Caco-2 (cell line): ENCODE measurements around the gene STYK1. TPM values are rescaled to one million over a fixed set of nuclear protein-coding genes. Genes with fewer than 3 reads are reported as not detected.

Experiments used
- BruUV-seq: library from RNA; stranded (reverse); fragments of 400-500 nt; replicated peaks from 2 replicates; lab custom pipeline; 2021; lab: Mats Ljungman, UMichigan
- CTCF ChIA-PET: fragments of 300-600 bp; sonication (Branson Sonifier 250); formaldehyde crosslinking; loops from one replicate; lab custom pipeline; 2022; ENCODE audit warnings: antibody characterized with exemption; lab: Charles Lee
- POLR2A ChIA-PET: fragments of 300-600 bp; sonication (Branson Sonifier 250); formaldehyde crosslinking; loops from one replicate; lab custom pipeline; 2022; ENCODE audit warnings: antibody characterized with exemption; lab: Charles Lee
- DNase-seq, 2 experiments: peaks; one replicate each; pipeline versions ENCODE4 v3.0.0 to v3.0.0-alpha.2; 2020 to 2022
- H3K27me3 ChIP-seq: replicated peaks from 2 replicates; pipeline ENCODE4 v1.6.0; 2011; ENCODE audit warnings: low read length; ENCODE audit not compliant: control insufficient read depth, insufficient read depth
- H3K36me3 ChIP-seq: 2 replicates; pipeline ENCODE4 v1.5.1; 2011; ENCODE audit warnings: low read length; ENCODE audit not compliant: control insufficient read depth, insufficient read depth
- H3K4me1 ChIP-seq: fragments of 250-450 bp; sonication (Bioruptor Pico); 2 replicates; pipeline ENCODE4 v1.5.1; 2020; ENCODE audit warnings: mild to moderate bottlenecking
- H3K4me3 ChIP-seq: 2 replicates; pipeline ENCODE4 v1.5.1; 2011; ENCODE audit warnings: low read depth, mild to moderate bottlenecking, control low read depth, low read length
- H3K9me3 ChIP-seq: fragments of 250-450 bp; sonication (Bioruptor Pico); 2 replicates; pipeline ENCODE4 v1.5.1; 2020; ENCODE audit warnings: mild to moderate bottlenecking, moderate library complexity
- H3K27ac Mint-ChIP-seq: one replicate; pipeline ENCODE4 v1.8.0; 2022; ENCODE audit warnings: mixed read lengths; ENCODE audit not compliant: unreplicated experiment
- H3K27me3 Mint-ChIP-seq: one replicate; pipeline ENCODE4 v1.8.0; 2022; ENCODE audit warnings: mixed read lengths; ENCODE audit not compliant: insufficient read depth, unreplicated experiment
- H3K36me3 Mint-ChIP-seq: one replicate; pipeline ENCODE4 v1.8.0; 2022; ENCODE audit warnings: mild to moderate bottlenecking, mixed read lengths; ENCODE audit not compliant: insufficient read depth, unreplicated experiment
- H3K4me1 Mint-ChIP-seq: one replicate; pipeline ENCODE4 v1.8.0; 2022; ENCODE audit warnings: low read depth, mixed read lengths; ENCODE audit not compliant: unreplicated experiment
- H3K4me3 Mint-ChIP-seq: one replicate; pipeline ENCODE4 v1.8.0; 2022; ENCODE audit warnings: mild to moderate bottlenecking, moderate library complexity, mixed read lengths; ENCODE audit not compliant: unreplicated experiment
- H3K9me3 Mint-ChIP-seq: one replicate; pipeline ENCODE4 v1.8.0; 2022; ENCODE audit warnings: mixed read lengths; ENCODE audit not compliant: unreplicated experiment
- intact Hi-C: fragments of 100-400 bp; cut with micrococcal nuclease; formaldehyde crosslinking; loops from one replicate; pipeline ENCODE4 v1.10.0; 2022; ENCODE audit not compliant: unreplicated experiment
- total RNA-seq: library from RNA; stranded (reverse); gene quantifications from 2 replicates; pipeline ENCODE4 v1.2.3, GENCODE V29; 2022
- TF ChIP-seq, protein P1 (sequence below), 2 experiments: fragments of 200-600 bp in 1 of 2; IDR thresholded peaks; 1 replicate in 1 of 2; 2 replicates in 1 of 2; pipeline versions ENCODE4 v1.5.1 to v1.8.0; 2011 to 2022; ENCODE audit warnings: antibody characterized with exemption in 1 of 2, control low read depth in 1 of 2, inconsistent platforms in 1 of 2, low read depth in 1 of 2, low read length in 1 of 2, mild to moderate bottlenecking in 1 of 2, moderate library complexity in 1 of 2; ENCODE audit not compliant: insufficient read depth in 1 of 2, severe bottlenecking in 1 of 2, unreplicated experiment in 1 of 2

The STYK1 gene
- total RNA-seq, 1 experiment from 2014 or later, result 4.5 TPM

DNA sequence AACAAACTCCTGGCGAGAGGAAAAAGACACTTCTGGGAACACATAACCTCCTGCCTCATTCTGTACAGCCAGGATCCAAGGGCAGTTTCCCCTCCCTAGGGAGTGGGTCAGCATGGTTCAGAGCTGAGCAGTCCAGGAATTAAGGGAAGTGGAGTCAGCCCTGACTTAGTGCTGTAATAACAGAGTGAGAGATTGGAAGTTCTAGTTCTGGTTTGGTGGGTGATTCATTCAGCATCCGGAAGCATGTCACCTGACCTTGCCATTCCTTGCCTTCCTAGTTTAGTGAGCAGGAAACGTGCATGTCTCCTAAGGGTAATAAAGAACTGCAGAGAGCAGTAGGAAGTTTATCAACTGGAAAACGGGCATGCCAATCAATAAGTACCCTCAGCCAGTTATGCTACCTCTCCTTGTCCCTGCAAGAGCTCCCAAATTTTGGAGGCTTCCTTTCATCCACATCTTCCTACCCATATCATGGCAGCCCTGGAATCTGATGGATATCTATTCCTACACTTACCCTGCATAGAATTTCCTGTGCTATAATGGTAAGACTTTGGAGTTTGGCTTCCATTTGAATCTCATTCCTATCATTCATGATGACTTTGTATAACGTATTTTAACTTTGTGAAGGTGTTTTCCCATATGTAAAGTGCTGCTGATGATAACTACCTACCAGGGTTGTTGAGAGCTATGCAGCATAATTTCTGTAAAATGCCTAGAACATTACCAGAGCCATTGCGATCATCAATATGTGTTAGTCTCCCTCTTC lies 31.9 kb downstream of the STYK1 start:
- no peak overlapping the region for H3K4me3 Mint-ChIP-seq
- intact Hi-C loops, result no loop called here
- H3K4me1 ChIP-seq, result peaks cover 16% of the 10 kb centered on the region
- no peaks in the 10 kb centered on the region for H3K27me3 ChIP-seq
- CTCF ChIA-PET, result no interaction called here
- H3K27ac Mint-ChIP-seq, result no peak overlapping the region
- no peak for DNase-seq
- H3K27me3 Mint-ChIP-seq, result no peaks in the 10 kb centered on the region
- POLR2A ChIA-PET, result no interaction called here
- H3K4me1 Mint-ChIP-seq, result peaks cover under 1% of the 10 kb centered on the region
- H3K9me3 Mint-ChIP-seq, result peaks cover 25% of the 10 kb centered on the region
- H3K4me3 ChIP-seq, result no peak overlapping the region
- H3K9me3 ChIP-seq, result peaks cover 16% of the 10 kb centered on the region
- no peaks in the 10 kb centered on the region for H3K36me3 ChIP-seq
- no peaks in the 10 kb centered on the region for H3K36me3 Mint-ChIP-seq
- no TSS peak for BruUV-seq
- TF ChIP-seq, protein P1, sequence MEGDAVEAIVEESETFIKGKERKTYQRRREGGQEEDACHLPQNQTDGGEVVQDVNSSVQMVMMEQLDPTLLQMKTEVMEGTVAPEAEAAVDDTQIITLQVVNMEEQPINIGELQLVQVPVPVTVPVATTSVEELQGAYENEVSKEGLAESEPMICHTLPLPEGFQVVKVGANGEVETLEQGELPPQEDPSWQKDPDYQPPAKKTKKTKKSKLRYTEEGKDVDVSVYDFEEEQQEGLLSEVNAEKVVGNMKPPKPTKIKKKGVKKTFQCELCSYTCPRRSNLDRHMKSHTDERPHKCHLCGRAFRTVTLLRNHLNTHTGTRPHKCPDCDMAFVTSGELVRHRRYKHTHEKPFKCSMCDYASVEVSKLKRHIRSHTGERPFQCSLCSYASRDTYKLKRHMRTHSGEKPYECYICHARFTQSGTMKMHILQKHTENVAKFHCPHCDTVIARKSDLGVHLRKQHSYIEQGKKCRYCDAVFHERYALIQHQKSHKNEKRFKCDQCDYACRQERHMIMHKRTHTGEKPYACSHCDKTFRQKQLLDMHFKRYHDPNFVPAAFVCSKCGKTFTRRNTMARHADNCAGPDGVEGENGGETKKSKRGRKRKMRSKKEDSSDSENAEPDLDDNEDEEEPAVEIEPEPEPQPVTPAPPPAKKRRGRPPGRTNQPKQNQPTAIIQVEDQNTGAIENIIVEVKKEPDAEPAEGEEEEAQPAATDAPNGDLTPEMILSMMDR (IDR thresholded peaks at IDR 0.05; ENCODE audit: insufficient read depth in 1 of 2, low read depth in 1 of 2, low read length in 1 of 2, severe bottlenecking in 1 of 2, unreplicated experiment in 1 of 2), result no peak

DNA sequence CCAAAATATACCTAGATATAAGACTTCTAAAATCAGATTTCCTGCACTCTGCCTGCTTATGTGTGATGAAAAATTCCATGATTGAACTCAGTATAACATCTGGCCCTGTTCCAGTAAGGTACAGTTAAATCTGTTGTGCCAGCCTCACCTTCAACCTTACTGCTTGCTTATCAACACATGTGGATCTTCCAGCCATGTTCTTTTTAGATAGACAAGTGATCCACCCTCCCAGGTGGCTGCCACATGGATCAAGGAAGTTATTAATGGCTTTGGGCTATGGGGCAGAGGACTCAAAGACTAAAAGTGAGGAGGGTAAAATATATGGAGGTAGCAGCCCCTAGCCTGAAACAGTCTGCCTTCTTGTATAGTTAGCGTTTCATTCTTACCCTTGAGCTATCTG lies 35.1 kb downstream of the STYK1 start:
- TF ChIP-seq, protein P1 (IDR thresholded peaks at IDR 0.05; ENCODE audit: insufficient read depth in 1 of 2, low read depth in 1 of 2, low read length in 1 of 2, severe bottlenecking in 1 of 2, unreplicated experiment in 1 of 2), result no peak
- no peaks in the 10 kb centered on the region for H3K9me3 Mint-ChIP-seq
- H3K4me1 ChIP-seq, result peaks cover 44% of the 10 kb centered on the region
- peaks cover 23% of the 10 kb centered on the region for H3K4me1 Mint-ChIP-seq
- no peak overlapping the region for H3K4me3 Mint-ChIP-seq
- no peak overlapping the region for H3K4me3 ChIP-seq
- intact Hi-C loops, result no loop called here
- no peaks in the 10 kb centered on the region for H3K36me3 Mint-ChIP-seq
- no TSS peak for BruUV-seq
- H3K27ac Mint-ChIP-seq, result no peak overlapping the region
- ChIA-PET POLR2A (no interaction called here), CTCF (no interaction called here)
- no peaks in the 10 kb centered on the region for H3K27me3 ChIP-seq
- no peaks in the 10 kb centered on the region for H3K36me3 ChIP-seq
- DNase-seq, result no peak
- no peaks in the 10 kb centered on the region for H3K27me3 Mint-ChIP-seq
- no peaks in the 10 kb centered on the region for H3K9me3 ChIP-seq

DNA sequence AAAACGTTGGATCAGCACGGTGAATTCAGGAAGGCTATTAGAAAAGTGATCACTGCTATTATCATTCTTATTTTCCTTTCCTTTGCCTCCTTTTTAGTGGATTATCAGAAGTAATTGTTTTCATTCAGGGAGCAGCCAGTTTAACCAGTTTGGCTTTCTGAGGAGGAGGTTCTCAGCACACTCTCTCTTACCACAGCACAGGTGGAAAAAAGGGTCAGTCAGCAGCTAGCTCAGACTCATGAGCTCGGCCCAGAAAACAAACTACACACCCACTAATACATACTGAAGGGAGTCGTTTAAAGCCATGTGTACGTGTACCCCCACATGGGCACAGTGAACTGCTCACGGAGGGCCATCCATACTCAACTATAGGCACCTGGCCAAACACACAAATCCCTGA lies 37.2 kb downstream of the STYK1 start:
- Histone ChIP-seq H3K4me3 (no peak overlapping the region), H3K27me3 (no peaks in the 10 kb centered on the region), H3K4me1 (peaks cover 55% of the 10 kb centered on the region), H3K9me3 (no peaks in the 10 kb centered on the region), H3K36me3 (no peaks in the 10 kb centered on the region)
- H3K36me3 Mint-ChIP-seq, result no peaks in the 10 kb centered on the region
- no peaks in the 10 kb centered on the region for H3K9me3 Mint-ChIP-seq
- peaks cover 41% of the 10 kb centered on the region for H3K4me1 Mint-ChIP-seq
- no peaks in the 10 kb centered on the region for H3K27me3 Mint-ChIP-seq
- ChIA-PET POLR2A (no interaction called here), CTCF (no interaction called here)
- TF ChIP-seq, protein P1 (IDR thresholded peaks at IDR 0.05; ENCODE audit: insufficient read depth in 1 of 2, low read depth in 1 of 2, low read length in 1 of 2, severe bottlenecking in 1 of 2, unreplicated experiment in 1 of 2), result no peak
- H3K27ac Mint-ChIP-seq, result no peak overlapping the region
- DNase-seq, result no peak
- H3K4me3 Mint-ChIP-seq, result no peak overlapping the region
- intact Hi-C loops, result no loop called here
- BruUV-seq, result no TSS peak
